K562 (cell line): ENCODE results near the gene HDAC1. TPM values are rescaled to one million over a fixed set of nuclear protein-coding genes. Genes with fewer than 3 reads are reported as not detected.

Experiments
- ARHGAP35 ChIP-seq: fragments of 450-650 bp; IDR thresholded peaks from 2 replicates; pipeline ENCODE4 v1.6.1; 2018; ENCODE audit not compliant: partially characterized antibody
- CBFA2T3 ChIP-seq: fragments of 450-650 bp; IDR thresholded peaks from 2 replicates; pipeline ENCODE4 v1.6.1; 2017
- CHD4 ChIP-seq: fragments of 200-600 bp; sonication (generic); IDR thresholded peaks from 3 replicates; pipeline ENCODE4 v1.6.1; 2012; ENCODE audit warnings: low read depth, mild to moderate bottlenecking, mixed read lengths, low read length, inconsistent platforms; ENCODE audit not compliant: insufficient read depth, insufficient replicate concordance, poor library complexity, severe bottlenecking
- EP300 ChIP-seq: IDR thresholded peaks from 2 replicates; pipeline ENCODE4 v1.6.1; 2012; ENCODE audit warnings: low read length, improper control_type of control experiment
- ETV1 ChIP-seq: fragments of 450-650 bp; conservative IDR thresholded peaks from 2 replicates; pipeline ENCODE4 v1.6.1; 2016; ENCODE audit warnings: missing genetic modification characterization, control low read depth, low read depth, missing compliant biosample characterization
- ETV6 ChIP-seq, 3 experiments: fragments of 150-350 bp in 1 of 3; sonication (generic) in 1 of 3; formaldehyde crosslinking in 1 of 3; IDR thresholded peaks; 2 replicates each; pipeline versions ENCODE4 v1.6.1 to v1.8.0; 2014 to 2022; ENCODE audit warnings: borderline replicate concordance in 2 of 3, low read depth in 2 of 3, antibody characterized with exemption in 1 of 3, low read length in 1 of 3, mild to moderate bottlenecking in 1 of 3, missing genetic modification reagents in 1 of 3
- FUS ChIP-seq: fragments of 200-400 bp; formaldehyde crosslinking; optimal IDR thresholded peaks from 2 replicates; pipeline ENCODE3; 2017; ENCODE audit warnings: low read depth, low read length
- KDM4B ChIP-seq, 2 experiments: fragments of 450-650 bp in 1 of 2; sonication (generic) in 1 of 2; IDR thresholded peaks; 2 replicates each; pipeline ENCODE4 v1.6.1; 2016 to 2017; ENCODE audit warnings: borderline replicate concordance in 2 of 2, antibody characterized with exemption in 1 of 2, low read depth in 1 of 2, mild to moderate bottlenecking in 1 of 2
- MAFG ChIP-seq: fragments of 450-650 bp; conservative IDR thresholded peaks from 2 replicates; pipeline ENCODE4 v1.6.1; 2016; ENCODE audit warnings: missing genetic modification characterization, missing compliant biosample characterization
- NCOA6 ChIP-seq: fragments of 450-650 bp; IDR thresholded peaks from 2 replicates; pipeline ENCODE4 v1.6.1; 2017; ENCODE audit warnings: mild to moderate bottlenecking
- PHF21A ChIP-seq: fragments of 450-650 bp; IDR thresholded peaks from 2 replicates; pipeline ENCODE4 v1.6.1; 2017; ENCODE audit warnings: low read depth, borderline replicate concordance
- RBM22 ChIP-seq: fragments of 200-400 bp; formaldehyde crosslinking; IDR thresholded peaks from 2 replicates; pipeline ENCODE4 v1.6.1; 2018; ENCODE audit warnings: low read length, low read depth; ENCODE audit not compliant: poor library complexity, severe bottlenecking
- RBM39 ChIP-seq: fragments of 200-400 bp; formaldehyde crosslinking; optimal IDR thresholded peaks from 2 replicates; pipeline ENCODE3; 2018; ENCODE audit warnings: low read depth, low read length
- SMARCE1 ChIP-seq: fragments of 450-650 bp; IDR thresholded peaks from 2 replicates; pipeline ENCODE4 v1.7.1; 2016; ENCODE audit warnings: mild to moderate bottlenecking
- TCF15 ChIP-seq: fragments of 250-450 bp; sonication (Bioruptor Pico); IDR thresholded peaks from 2 replicates; pipeline ENCODE4 v1.8.0; 2022; ENCODE audit warnings: moderate library complexity, mild to moderate bottlenecking, inconsistent platforms
- ZBTB8A ChIP-seq: fragments of 450-650 bp; IDR thresholded peaks from 2 replicates; pipeline ENCODE4 v1.6.1; 2018; ENCODE audit warnings: mild to moderate bottlenecking, moderate library complexity; ENCODE audit not compliant: partially characterized antibody
- ZC3H4 ChIP-seq: sonication (generic); formaldehyde crosslinking; IDR thresholded peaks from 2 replicates; pipeline ENCODE4 v1.9.0; 2021; ENCODE audit warnings: missing genetic modification reagents, borderline replicate concordance
- ZNF140 ChIP-seq: fragments of 250-450 bp; sonication (Bioruptor Pico); IDR thresholded peaks from 2 replicates; pipeline ENCODE4 v1.8.0; 2021; ENCODE audit warnings: moderate library complexity, mild to moderate bottlenecking, inconsistent platforms
- ZNF740 ChIP-seq, 3 experiments: fragments of 200-800 bp in 1 of 3; sonication (Bioruptor generic) in 1 of 3; sonication (generic) in 1 of 3; formaldehyde crosslinking in 1 of 3; IDR thresholded peaks; 2 replicates each; pipeline versions ENCODE4 v1.6.1 to v1.8.0; 2016 to 2022; ENCODE audit warnings: mild to moderate bottlenecking in 2 of 3, missing compliant biosample characterization in 2 of 3, missing genetic modification characterization in 2 of 3, missing genetic modification reagents in 1 of 3
- ZNF766 ChIP-seq: fragments of 200-800 bp; sonication (Bioruptor generic); conservative IDR thresholded peaks from 2 replicates; pipeline ENCODE4 v1.6.1; 2016; ENCODE audit warnings: missing genetic modification characterization, missing compliant biosample characterization
- ZNF785 ChIP-seq: fragments of 250-450 bp; sonication (Bioruptor Pico); IDR thresholded peaks from 2 replicates; pipeline ENCODE4 v1.4.0; 2020; ENCODE audit warnings: mild to moderate bottlenecking
- polyA plus RNA-seq, 8 experiments: library from polyadenylated mRNA; depleted of rRNA in 4 of 8; stranded (reverse) in 5 of 8; unstranded in 3 of 8; fragments of >200 nt; fragmentation: Nextera tagmentation in 2 of 8; fragmentation: Illumina TruSeq in 1 of 8; extraction: Ambion mirVana in 2 of 8; extraction: Trizol in 1 of 8; gene quantifications; 2 replicates each; pipeline versions ENCODE4 v1.2.1 to v1.2.3, GENCODE V29; 2011 to 2014; ENCODE audit warnings: inconsistent platforms in 1 of 8, missing spikeins in 1 of 8
- total RNA-seq, 7 experiments: library from RNA; depleted of rRNA in 6 of 7; stranded (reverse); fragments of >200 nt in 6 of 7; fragmentation: Illumina TruSeq in 2 of 7; extraction: Trizol in 2 of 7; gene quantifications; 2 replicates each; pipeline versions ENCODE4 v1.2.1 to v1.2.3, GENCODE V29; 2011 to 2021; ENCODE audit warnings: low replicate concordance in 1 of 7
- TF ChIP-seq, protein P1 (sequence below), 2 experiments: fragments of 450-650 bp in 1 of 2; sonication (generic) in 1 of 2; formaldehyde crosslinking; conservative IDR thresholded peaks; 2 replicates each; pipeline versions ENCODE4 v1.4.0 to v1.8.1; 2020 to 2022; ENCODE audit warnings: mild to moderate bottlenecking in 1 of 2, missing genetic modification reagents in 1 of 2
- TF ChIP-seq, protein P2 (sequence below): sonication (generic); formaldehyde crosslinking; IDR thresholded peaks from 2 replicates; pipeline ENCODE4 v1.8.1; 2023; ENCODE audit warnings: mild to moderate bottlenecking, missing genetic modification reagents

The HDAC1 gene
- total and polyA plus RNA-seq, 9 of the 15 experiments (the other 6 are each of a cell fraction or from before 2014, with no cell fraction given), result 169 to 384 (median 193) TPM

DNA sequence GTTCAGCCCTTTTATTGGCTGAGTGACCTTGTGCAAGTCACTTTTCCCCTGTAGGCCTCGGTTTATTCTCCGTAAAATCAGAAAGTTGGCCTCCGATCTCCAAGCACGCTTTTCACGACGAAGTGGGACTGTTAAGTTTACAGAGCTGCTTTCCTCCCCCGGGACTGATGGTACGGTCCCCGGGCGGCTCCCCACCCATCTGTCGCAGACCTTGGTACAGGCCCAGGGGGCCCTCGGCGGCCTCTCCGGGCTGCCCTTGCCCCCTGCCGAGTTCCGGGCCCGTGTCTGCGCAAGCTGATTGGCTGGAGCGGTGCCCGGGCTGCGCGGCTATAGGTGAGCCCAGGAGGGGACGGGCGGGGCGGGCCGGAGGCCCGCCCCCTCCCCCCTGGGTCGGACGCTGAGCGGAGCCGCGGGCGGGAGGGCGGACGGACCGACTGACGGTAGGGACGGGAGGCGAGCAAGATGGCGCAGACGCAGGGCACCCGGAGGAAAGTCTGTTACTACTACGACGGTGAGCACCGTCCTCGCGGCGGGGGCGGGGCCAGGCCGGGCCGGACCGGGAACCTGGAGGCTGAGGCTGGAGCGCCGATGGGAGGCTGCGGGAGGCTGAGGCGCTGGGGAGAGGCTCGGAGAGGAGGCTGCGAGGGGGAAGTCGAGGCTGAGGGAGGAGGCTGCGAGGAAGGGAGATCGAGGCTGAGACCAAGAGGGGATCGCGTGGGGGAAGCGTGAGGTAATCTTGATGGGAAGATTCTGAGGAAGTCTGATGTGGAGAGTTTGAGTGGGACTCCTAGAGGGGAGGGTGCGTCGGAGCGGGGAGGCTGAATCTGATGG is at the start of gene HDAC1 (continued):
- TF ChIP-seq FUS (peak; percentile 59), TCF15 (no peak), RBM39 (peak; percentile 39), ZNF766 (CRISPR knock-in tag) (0 out of 2 replicates have a peak, but pooled peaks have one; percentile 54), ETV1 (tag) (peak; percentile 33), NCOA6 (peak; percentile 89), MAFG (tag) (no peak), ETV6 (IDR thresholded peaks at IDR 0.05; ENCODE audit: borderline replicate concordance in 1 of 2, low read depth in 2 of 2, low read length in 1 of 2) (no peak), ETV6 (CRISPR knock-in tag; IDR thresholded peaks at IDR 0.05; ENCODE audit: borderline replicate concordance) (no peak), EP300 (no peak), ZNF785 (CRISPR knock-in tag) (no peak), PHF21A (peak; percentile 61; the same call in 1 of the 2 replicates), ZNF740 (CRISPR knock-in tag; IDR thresholded peaks at IDR 0.05) (peak; percentile 86), ZNF740 (tag; IDR thresholded peaks at IDR 0.05) (no peak), ZBTB8A (no peak), RBM22 (peak; percentile 87), CBFA2T3 (no peak; the same call in 1 of the 2 replicates), SMARCE1 (peak; percentile 64; the same call in 1 of the 2 replicates), ZNF140 (CRISPR knock-in tag) (no peak), KDM4B (IDR thresholded peaks at IDR 0.05; ENCODE audit: borderline replicate concordance in 2 of 2, low read depth in 1 of 2) (no peak; a peak in 1 of 4 replicates), ZC3H4 (CRISPR knock-in tag) (no peak), CHD4 (no peak), ARHGAP35 (peak; percentile 37)
- TF ChIP-seq, protein P1, sequence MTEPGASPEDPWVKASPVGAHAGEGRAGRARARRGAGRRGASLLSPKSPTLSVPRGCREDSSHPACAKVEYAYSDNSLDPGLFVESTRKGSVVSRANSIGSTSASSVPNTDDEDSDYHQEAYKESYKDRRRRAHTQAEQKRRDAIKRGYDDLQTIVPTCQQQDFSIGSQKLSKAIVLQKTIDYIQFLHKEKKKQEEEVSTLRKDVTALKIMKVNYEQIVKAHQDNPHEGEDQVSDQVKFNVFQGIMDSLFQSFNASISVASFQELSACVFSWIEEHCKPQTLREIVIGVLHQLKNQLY (CRISPR knock-in tag; conservative IDR thresholded peaks at IDR 0.05), result no peak
- TF ChIP-seq, protein P2, sequence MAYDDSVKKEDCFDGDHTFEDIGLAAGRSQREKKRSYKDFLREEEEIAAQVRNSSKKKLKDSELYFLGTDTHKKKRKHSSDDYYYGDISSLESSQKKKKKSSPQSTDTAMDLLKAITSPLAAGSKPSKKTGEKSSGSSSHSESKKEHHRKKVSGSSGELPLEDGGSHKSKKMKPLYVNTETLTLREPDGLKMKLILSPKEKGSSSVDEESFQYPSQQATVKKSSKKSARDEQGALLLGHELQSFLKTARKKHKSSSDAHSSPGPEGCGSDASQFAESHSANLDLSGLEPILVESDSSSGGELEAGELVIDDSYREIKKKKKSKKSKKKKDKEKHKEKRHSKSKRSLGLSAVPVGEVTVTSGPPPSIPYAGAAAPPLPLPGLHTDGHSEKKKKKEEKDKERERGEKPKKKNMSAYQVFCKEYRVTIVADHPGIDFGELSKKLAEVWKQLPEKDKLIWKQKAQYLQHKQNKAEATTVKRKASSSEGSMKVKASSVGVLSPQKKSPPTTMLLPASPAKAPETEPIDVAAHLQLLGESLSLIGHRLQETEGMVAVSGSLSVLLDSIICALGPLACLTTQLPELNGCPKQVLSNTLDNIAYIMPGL (CRISPR knock-in tag), result peak; percentile 54; the same call in 1 of the 2 replicates
